ENCODE data around the gene FFAR3.
"Not testable (repeated sequence)": the region's sequence is repeated elsewhere in the genome, so short reads cannot be mapped to it uniquely, and the experiment has no call there.

Gene FFAR3

GRCh38 chr19:35349614-35350521 lies 8.4 kb upstream of the FFAR3 start:
- no peak for DNase-seq (ENCODE audit: low read depth in 1 of 2, low spot score in 1 of 2)

DNA sequence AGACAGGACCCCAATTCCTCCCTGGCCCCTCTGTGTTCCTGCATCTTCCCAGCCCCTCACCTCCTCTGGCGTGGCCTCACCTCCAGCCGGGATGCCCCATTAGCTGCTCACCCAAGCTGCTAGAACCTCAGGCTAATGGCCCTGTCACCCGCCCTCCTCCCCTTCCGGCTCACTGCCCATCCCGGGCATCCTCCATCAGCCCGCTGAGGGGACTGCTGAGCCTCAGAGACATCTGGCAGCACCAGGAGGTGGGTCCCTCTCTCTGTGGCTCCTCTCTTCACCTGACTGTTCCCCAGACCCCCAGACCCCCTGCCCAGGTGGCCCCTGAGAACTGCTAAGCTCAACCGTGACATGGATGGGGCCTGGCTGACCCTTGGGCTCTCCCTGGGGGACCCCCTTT lies 7.7 kb upstream of the FFAR3 start:
- no peak for DNase-seq (ENCODE audit: low read depth in 1 of 2, low spot score in 1 of 2)

DNA sequence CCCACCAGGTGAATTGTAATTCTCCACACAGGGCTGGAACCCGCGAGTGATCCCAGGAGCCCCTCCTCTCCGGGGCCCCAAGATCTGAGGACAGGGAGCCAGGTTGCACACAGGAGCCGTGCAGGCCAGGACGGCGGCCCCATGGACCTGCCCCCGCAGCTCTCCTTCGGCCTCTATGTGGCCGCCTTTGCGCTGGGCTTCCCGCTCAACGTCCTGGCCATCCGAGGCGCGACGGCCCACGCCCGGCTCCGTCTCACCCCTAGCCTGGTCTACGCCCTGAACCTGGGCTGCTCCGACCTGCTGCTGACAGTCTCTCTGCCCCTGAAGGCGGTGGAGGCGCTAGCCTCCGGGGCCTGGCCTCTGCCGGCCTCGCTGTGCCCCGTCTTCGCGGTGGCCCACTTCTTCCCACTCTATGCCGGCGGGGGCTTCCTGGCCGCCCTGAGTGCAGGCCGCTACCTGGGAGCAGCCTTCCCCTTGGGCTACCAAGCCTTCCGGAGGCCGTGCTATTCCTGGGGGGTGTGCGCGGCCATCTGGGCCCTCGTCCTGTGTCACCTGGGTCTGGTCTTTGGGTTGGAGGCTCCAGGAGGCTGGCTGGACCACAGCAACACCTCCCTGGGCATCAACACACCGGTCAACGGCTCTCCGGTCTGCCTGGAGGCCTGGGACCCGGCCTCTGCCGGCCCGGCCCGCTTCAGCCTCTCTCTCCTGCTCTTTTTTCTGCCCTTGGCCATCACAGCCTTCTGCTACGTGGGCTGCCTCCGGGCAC lies 6.7 kb upstream of the FFAR3 start:
- no peak for DNase-seq (ENCODE audit: low read depth in 1 of 2, low spot score in 1 of 2)

DNA sequence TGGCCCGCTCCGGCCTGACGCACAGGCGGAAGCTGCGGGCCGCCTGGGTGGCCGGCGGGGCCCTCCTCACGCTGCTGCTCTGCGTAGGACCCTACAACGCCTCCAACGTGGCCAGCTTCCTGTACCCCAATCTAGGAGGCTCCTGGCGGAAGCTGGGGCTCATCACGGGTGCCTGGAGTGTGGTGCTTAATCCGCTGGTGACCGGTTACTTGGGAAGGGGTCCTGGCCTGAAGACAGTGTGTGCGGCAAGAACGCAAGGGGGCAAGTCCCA lies 6.1 kb upstream of the FFAR3 start:
- no peak for DNase-seq (ENCODE audit: low read depth in 1 of 2, low spot score in 1 of 2)

DNA sequence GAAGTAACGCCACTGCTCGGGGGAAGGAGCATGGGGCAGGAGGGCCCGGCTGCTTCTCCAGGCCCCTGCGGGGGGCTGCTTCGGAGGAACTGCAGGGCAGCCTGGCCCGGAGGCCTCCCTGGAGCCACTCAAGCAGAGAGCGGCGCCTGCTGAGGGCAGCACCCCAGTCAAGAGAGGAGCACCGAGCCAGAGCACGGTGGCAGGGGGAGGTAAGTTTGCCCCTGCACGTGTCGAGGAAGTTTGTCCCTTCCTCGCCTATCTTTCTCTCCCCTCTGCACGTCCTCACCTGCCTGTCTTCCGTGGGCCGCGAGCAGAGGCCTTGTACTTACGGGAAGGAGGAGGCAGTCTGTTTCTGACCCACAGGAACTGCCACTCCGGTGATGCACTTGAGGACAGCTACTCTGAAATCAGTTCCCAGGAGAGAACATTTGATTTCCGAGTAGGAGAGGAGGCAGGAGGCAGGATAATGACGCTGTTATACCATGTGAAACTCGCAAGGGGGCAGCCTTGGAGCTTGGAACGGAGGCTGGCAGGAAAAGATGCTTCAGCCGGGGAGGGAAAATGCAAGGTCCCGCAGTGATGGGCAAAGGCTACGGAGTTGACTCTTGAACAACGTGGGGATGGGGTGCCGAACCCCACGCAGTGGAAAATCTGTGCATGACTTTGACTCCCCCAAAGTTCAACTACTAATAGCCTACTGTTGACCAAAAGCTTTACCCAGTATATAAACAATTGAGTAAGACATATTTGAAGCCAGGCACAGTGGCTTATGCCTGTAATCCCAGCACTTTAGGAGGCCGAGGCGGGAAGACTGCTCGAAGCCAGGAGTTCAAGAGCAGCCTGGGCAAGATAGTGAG lies 5.6 kb upstream of the FFAR3 start:
- peak; percentile 42 to 49 for DNase-seq (ENCODE audit: low read depth in 1 of 2, low spot score in 1 of 2)

GRCh38 chr19:35353635-35354034 lies 4.6 kb upstream of the FFAR3 start:
- no peak for DNase-seq (ENCODE audit: low read depth in 1 of 2, low spot score in 1 of 2)

DNA sequence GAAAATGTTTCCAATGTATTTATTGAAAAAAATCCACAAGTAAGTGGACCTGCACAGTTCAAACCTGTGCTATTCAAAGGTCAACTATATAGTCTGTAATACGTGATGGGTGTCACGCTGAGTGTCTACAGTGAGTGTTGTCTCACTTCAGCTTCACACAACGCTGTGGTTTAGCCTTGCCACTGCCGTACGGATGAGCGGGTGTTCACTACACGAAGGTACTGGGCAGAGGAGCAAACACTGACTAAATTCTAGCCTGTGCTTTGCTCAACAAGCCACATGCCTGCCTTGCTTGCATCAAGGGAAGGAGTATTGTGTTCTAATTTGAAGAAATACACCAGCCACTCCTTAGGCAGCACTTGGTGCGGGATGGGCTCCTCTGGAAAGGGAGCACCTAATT lies 3.4 kb upstream of the FFAR3 start:
- DNase-seq (ENCODE audit: low read depth in 1 of 2, low spot score in 1 of 2), result no peak

GRCh38 chr19:35355791-35356460 lies 2.3 kb upstream of the FFAR3 start:
- no peak for DNase-seq (ENCODE audit: low read depth in 1 of 2, low spot score in 1 of 2)

GRCh38 chr19:35358834-35359233 lies 574 bp downstream of the FFAR3 start:
- DNase-seq (ENCODE audit: low read depth in 1 of 2, low spot score in 1 of 2), result not testable (repeated sequence)

DNA sequence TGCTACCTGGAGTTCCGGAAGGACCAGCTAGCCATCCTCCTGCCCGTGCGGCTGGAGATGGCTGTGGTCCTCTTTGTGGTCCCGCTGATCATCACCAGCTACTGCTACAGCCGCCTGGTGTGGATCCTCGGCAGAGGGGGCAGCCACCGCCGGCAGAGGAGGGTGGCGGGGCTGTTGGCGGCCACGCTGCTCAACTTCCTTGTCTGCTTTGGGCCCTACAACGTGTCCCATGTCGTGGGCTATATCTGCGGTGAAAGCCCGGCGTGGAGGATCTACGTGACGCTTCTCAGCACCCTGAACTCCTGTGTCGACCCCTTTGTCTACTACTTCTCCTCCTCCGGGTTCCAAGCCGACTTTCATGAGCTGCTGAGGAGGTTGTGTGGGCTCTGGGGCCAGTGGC lies 1.1 kb downstream of the FFAR3 start:
- DNase-seq (ENCODE audit: low read depth in 1 of 2, low spot score in 1 of 2), result not testable (repeated sequence)

DNA sequence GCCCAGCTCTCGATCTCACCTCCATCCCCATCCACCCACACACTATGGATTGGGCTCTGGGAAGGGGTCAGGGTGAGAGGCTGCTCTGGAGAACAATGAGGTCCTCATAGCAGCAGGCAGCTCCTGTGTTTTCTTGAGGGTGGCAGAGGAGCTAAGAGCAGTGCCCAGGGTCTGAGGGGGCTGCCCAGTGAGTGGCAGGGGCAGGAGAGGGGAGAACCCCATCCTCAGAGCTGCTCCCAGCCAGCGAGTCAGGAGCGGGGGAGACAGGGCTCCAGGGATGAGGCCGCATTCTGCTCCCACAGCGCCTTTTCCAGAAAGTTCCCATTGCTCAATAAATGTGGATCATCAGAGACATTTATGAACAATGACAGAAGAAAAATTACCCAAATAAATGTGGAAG lies 1.8 kb downstream of the FFAR3 start:
- not testable (repeated sequence) for DNase-seq (ENCODE audit: low read depth in 1 of 2, low spot score in 1 of 2)

DNA sequence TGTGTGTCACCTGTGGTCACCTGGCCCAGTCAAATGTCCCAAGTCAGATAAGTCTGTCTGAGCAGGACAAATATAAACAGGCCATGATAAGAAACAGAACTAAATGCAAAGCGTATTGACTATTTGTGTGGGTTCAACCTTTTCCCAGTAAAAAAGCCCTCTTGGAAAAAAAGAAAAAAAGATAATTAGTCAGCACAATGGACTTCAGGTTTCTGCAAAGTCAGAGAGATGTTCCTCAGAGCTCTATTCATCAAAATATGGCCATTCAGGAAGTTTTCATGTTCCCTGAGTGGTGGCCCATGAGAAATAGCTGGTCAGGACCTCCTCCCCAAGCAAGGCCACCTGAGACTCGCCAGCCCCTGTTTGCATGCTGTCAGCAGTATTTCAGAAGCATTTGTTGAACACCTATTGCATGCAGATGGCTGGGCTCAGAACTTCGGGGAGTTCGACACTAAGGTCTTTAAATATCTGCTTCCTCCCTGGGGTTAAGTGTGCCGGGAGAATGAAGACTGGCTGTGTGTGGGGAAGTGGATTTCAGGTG lies 2.7 kb downstream of the FFAR3 start:
- DNase-seq (ENCODE audit: low read depth in 1 of 2, low spot score in 1 of 2), result no peak

- no peak for DNase-seq (ENCODE audit: low read depth in 1 of 2, low spot score in 1 of 2)
Observed at GRCh38 chr19:35362261-35363000, 4.2 kb downstream of the FFAR3 start.

- no peak for DNase-seq (ENCODE audit: low read depth in 1 of 2, low spot score in 1 of 2)
Observed at GRCh38 chr19:35363001-35363590, 4.8 kb downstream of the FFAR3 start.

DNA sequence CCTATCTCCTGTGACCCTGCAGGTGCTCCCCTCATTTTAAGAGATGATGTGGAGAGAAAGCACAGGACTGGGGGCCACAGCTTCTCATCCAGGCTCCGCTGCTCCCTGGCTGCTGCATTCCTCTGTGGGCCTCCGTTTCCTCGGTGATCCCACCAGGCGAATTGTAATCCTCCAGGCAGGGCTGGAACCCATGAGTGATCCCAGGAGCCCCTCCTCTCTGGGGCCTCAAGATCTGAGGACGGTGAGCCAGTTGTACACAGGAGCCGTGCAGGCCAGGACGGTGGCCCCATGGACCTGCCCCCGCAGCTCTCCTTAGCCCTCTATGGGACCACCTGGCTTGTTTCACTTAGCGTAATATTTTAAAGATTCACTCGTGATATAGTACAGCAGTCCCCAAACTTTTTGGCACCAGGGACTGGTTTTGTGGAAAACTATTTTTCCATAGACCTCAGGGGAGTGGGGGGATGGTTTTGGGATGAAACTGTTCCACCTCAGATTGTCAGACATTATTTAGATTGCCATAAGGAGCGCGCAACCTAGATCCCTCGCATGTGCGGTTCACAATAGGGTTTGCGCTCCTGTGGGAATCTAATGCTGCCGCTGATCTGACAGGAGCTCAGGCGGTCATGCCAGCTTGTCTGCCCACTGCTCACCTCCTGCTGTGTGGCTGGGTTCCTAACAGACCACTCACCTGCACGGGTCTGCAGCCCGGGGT lies 5.6 kb downstream of the FFAR3 start:
- DNase-seq (ENCODE audit: low read depth in 1 of 2, low spot score in 1 of 2), result no peak

DNA sequence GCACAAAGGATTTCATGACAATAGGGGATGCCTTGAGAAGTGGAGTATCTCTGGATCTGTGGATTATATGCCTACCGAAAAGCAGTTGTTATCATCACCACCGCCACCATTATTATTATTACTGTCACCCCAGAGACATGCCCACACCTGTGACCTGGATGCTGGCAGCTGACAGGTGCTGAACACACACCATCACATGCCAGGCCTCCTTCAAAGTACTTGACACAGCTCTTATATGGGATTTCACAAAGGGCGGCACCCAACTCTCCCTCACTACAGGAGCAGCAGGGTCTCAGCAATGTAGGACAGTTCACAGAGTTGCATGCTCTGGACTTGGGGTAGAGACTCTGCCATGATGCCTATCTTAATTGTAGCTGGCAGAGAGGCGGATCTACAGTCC lies 7.0 kb downstream of the FFAR3 start:
- DNase-seq (ENCODE audit: low read depth in 1 of 2, low spot score in 1 of 2), result no peak

DNA sequence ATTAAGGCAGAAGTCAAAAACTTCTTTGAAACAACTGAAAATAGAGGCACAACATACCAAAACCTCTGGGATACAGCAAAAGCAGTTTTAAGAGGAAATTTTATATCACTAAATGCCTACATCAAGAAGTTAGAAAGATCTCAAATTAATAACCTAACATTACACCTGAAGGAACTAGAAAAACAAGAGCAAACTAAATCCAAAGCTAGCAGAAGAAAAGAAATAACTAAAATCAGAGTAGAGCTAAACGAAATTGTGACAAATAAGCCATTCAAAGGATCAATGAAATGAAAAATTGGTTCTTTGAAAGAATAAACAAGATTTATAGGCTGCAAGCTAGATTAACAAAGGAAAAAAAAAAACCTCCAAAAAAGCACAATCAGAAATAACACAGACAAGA lies 10.1 kb downstream of the FFAR3 start:
- no peak for DNase-seq (ENCODE audit: low read depth in 1 of 2, low spot score in 1 of 2)

DNA sequence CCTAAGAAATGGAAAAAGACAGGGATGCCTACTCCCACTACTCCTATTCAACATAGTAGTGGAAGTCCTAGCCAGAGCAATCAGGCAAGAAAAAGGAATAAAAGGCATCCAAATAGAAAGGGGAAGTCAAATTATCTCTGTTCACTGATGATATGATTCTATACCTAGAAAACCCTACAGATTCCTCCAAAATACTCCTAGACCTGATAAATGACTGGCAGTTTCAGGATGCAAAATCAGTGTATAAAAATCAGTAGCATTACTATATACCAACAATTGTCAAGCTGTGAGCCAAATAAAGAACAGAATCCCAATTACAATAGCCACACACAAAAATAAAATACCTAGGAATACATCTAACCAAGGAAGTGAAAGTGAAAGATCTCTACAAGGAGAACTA lies 11.3 kb downstream of the FFAR3 start:
- no peak for DNase-seq (ENCODE audit: low read depth in 1 of 2, low spot score in 1 of 2)

DNA sequence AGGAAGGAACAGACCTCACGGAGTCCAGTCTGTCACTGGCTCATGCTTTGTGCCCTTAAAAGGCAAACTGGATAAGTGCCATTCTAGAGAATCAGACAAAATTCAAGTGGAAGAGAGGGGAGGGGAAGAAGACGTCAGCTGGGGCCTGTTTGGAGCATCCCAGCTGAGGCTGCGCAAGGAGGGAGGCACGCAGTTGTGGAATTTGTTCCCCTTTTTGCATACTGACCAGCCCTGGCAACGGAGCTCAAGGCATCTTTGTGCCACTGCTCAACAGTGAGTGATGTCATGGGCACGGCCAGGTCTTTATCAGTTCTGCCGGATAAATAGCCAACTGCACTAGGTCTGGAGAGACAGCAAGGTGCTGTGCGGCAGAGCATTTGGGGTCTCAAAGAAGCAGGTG lies 12.5 kb downstream of the FFAR3 start, which contains the start of gene GPR42:
GPR42 (plus strand) TSS at position 347 of the 400 bp plus-strand sequence. CDS start 292 bp downstream, outside the sequence.
- no peak for DNase-seq (ENCODE audit: low read depth in 1 of 2, low spot score in 1 of 2)

Measured in activated T-helper 1 cell treated with anti-CD3 and anti-CD28 coated beads, Interleukin-2, amount 50 U/mL, for 16 hours (primary cell).